ENCODE data around the gene RNF222.

DNA sequence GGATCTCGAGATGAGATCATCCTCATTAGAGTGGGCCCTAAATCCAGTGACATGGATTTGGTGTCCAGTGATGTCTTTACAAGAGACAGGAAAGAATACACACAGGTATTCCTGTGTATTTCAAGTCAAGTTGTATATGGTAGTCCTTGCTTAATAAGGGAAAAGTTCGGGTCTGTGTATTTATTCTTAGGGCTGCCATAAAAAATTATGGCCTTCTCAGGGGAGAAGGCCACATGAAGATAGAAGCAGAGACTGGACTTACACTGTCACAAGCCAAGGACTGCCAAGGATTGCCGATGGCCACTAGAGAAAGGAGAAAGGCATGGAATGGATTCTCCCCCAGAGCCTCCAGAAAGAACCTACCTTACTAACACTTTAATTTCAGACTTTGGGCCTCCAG, 29.4 kb downstream of the RNF222 start:
- TF ChIP-seq, protein P1, sequence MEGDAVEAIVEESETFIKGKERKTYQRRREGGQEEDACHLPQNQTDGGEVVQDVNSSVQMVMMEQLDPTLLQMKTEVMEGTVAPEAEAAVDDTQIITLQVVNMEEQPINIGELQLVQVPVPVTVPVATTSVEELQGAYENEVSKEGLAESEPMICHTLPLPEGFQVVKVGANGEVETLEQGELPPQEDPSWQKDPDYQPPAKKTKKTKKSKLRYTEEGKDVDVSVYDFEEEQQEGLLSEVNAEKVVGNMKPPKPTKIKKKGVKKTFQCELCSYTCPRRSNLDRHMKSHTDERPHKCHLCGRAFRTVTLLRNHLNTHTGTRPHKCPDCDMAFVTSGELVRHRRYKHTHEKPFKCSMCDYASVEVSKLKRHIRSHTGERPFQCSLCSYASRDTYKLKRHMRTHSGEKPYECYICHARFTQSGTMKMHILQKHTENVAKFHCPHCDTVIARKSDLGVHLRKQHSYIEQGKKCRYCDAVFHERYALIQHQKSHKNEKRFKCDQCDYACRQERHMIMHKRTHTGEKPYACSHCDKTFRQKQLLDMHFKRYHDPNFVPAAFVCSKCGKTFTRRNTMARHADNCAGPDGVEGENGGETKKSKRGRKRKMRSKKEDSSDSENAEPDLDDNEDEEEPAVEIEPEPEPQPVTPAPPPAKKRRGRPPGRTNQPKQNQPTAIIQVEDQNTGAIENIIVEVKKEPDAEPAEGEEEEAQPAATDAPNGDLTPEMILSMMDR (IDR thresholded peaks at IDR 0.05) = no peak
- TF ChIP-seq POLR2AphosphoS5 (IDR thresholded peaks at IDR 0.05) = no peak
- TF ChIP-seq EP300 (IDR thresholded peaks at IDR 0.05) = no peak
